ENCODE data around the gene ANKS1A.

The ANKS1A gene

GRCh38 chr6:35036059-35036827 is 147.2 kb downstream of the ANKS1A start:
- no peak for DNase-seq (ENCODE audit: low read depth in 2 of 3, low spot score in 1 of 3)

GRCh38 chr6:35036828-35037663 is 148.0 kb downstream of the ANKS1A start:
- no peak for DNase-seq (ENCODE audit: low read depth in 2 of 3, low spot score in 1 of 3)

GRCh38 chr6:35037664-35038038 is 148.6 kb downstream of the ANKS1A start:
- DNase-seq (ENCODE audit: low read depth in 2 of 3, low spot score in 1 of 3), result no peak

GRCh38 chr6:35038076-35038475 is 149.0 kb downstream of the ANKS1A start:
- DNase-seq (ENCODE audit: low read depth in 2 of 3, low spot score in 1 of 3), result no peak

GRCh38 chr6:35040398-35040797 is 151.3 kb downstream of the ANKS1A start:
- DNase-seq (ENCODE audit: low read depth in 2 of 3, low spot score in 1 of 3), result no peak

DNA sequence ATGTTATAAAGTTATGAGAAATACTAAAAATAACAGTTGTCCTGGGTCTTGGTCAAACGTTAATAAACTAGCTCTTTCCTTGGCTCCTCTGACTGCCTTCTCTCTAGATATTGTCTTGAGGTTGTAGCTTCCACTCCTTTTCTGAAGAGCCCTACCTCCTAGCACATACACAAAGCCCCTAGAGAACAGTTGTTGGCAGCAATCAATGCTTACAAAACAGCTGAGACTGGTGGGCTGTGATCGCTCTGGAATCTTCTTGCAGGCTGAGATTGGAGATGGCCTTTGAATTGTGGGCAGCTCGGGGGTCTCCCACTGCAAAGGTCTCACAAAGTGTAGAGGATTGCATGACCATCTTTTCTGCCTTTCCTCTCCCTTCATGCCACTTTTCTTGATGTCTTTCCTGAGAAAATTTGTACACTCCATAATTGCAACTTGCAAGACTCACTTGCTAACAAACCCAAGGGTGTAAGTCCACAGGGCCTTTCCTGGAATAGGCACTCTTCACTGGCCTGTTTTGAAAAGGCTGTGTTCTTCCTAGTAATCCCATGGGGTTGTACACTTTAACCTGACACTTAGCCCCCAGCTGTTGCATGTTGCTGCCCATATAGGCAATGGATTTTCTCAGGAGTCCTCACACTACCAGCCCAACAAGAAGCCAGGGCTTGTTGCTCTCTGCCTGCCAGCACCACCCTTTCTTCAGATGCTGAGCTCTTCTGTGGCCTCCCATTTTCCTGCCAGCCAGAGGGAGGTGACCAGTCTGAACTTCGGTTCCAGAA is 152.2 kb downstream of the ANKS1A start:
- DNase-seq (ENCODE audit: low read depth in 2 of 3, low spot score in 1 of 3), result no peak

DNA sequence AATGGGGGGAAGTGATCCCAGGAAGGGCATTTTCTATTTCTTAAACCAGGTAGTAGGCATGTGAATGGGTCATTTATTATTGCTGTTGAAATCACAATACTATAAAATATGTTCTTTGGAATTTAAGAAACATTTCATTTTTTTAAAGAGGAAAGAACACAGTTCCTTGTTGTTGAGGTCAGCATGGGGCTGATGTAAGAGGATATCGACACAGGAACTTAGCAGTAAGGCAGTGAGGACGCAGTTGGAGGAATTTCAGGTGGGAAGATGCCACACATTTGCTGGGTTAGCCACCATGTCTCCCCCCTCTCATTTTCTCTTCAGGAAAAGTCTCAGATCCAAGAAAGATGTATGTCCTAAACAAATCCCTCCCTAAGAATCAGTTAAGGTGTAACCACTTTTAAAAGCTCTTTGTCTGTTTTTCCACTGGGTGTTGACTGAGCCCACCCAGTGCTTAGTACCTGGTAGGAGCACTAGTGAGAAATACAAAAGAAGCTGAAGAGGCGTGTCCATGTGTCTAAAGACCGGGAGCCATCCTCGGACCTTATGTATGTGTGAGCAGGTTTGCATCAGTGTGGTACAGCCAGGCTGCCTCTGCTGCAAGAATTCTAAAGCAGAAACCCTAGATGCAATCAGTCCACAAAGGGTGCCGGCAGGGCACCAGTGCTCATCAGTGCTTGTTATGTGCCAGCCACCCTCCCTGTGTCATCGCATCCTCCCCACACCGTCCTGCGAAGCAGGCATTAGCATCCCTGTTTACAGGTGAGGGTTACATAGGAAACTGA is 153.2 kb downstream of the ANKS1A start:
- no peak for DNase-seq (ENCODE audit: low read depth in 2 of 3, low spot score in 1 of 3)

DNA sequence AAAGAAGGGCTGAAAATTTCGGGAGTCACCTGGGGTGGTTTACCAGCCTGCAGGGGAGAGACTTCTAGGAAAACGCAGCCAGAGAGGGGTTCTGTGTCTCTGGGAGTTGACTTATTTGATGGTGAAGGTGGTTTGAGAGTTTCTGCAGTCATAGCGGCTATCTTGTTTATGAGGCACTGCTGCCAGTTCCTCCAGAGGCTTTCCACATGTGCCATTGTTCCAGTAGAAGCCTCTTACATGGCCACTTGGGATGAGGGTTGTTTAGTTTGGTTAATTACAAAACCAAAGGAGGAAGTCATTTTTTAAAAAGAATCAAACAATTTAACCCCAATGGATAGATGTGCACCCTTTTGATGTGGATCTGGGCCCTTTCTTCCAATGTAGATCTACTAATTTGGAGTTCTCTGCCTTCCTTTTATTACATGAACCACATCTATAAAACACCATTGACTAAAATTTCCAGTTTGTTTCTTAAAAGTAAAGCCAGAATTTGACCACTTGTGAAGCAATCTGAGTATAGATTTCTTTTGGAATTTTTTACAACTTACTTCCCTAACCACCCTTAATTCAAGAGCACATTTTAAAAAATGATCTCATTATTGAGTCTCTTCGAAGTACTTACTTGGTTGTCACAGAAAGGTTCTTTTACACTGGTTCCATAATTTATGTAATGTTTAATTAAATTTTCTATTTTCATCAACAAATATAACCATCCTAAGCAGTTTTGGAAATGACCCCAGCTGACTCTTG is 154.5 kb downstream of the ANKS1A start:
- no peak for DNase-seq (ENCODE audit: low read depth in 2 of 3, low spot score in 1 of 3)

DNA sequence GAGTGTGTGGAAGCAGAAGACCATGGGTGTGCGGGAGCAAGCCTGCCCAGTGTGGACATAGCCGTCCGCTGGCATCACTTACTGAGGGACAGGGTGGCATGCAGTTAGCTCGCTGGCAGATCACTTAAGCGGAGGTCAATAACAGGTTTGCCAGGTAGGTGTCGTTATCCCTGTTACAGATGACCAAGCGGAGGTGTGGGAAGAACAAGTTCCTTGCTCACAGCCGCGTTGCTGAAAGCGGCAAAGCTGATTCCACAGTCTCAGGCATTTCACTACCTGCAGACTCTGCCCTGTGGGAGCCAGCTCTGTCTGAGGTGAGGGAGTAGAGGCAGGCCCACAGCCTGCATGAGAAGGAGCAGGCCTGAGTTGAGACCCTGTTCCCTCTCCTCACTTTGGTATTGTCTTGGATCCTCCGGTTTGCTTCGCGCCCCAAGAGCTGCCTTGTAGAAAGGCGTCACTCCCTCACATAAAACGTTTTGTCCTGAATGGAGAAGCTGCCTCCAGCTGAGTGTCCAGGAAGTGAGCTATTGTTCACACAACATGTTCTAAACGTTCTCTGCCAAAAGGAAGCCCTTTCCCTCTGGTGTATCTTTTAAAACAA is 155.2 kb downstream of the ANKS1A start:
- no peak for DNase-seq (ENCODE audit: low read depth in 2 of 3, low spot score in 1 of 3)

GRCh38 chr6:35044761-35045421 is 155.8 kb downstream of the ANKS1A start:
- no peak for DNase-seq (ENCODE audit: low read depth in 2 of 3, low spot score in 1 of 3)

GRCh38 chr6:35046103-35046502 is 157.0 kb downstream of the ANKS1A start:
- no peak for DNase-seq (ENCODE audit: low read depth in 2 of 3, low spot score in 1 of 3)

DNA sequence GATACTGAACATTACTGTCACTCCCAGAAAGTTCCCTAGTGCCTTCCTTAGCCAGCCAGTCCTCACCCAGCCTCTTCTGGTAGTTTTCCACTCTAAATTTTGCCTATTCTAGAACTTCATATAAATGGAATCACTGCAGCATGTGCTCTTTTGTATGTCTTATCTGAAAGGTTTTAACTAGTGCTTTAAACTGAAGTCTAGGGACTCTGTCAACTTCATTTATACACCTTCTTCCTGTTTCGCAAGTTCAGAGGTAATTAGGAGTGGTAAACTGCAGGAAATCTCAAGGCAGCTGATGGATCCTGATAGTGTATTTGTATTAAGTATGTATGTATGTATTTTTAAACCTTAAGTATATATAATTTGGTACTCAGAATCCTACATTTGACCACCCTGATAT is 157.8 kb downstream of the ANKS1A start:
- no peak for DNase-seq (ENCODE audit: low read depth in 2 of 3, low spot score in 1 of 3)

DNA sequence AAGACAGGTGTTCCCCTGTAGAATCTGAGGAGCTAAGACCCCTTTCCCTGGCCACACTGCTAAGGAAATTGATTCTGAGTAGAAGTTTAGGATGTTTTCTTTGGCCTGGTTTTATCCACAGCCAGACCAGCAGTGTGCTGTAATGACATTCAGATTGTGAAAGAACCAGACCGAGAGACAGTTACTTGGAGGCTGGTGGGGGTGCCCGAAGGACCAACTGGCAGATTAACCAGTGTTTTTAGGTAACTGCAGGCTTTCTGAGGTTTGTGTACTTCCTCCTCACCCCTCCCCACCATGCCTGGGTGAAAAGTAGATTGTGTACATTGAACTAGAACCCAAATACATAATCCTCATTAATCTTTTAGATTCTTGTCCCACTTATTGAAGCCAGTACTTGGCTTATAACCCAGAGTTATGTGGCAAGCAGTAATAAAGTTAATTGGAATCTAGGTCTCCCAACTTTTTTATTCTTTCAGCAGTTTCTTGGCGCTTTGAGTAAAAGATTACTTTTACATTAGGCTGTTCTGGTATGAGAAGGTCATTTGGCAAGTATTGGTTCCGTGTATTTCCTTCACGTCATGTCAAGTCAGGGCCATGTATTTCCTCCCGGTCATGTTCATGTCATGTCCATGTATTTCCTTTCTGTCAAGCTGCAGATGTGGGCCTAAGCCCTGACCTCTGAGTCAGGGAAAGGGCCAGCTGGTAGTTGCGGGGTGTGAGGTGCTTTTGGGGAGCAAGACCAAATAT is 158.4 kb downstream of the ANKS1A start:
- DNase-seq (ENCODE audit: low read depth in 2 of 3, low spot score in 1 of 3), result no peak

GRCh38 chr6:35048031-35048613 is 159.1 kb downstream of the ANKS1A start:
- DNase-seq (ENCODE audit: low read depth in 2 of 3, low spot score in 1 of 3), result no peak

DNA sequence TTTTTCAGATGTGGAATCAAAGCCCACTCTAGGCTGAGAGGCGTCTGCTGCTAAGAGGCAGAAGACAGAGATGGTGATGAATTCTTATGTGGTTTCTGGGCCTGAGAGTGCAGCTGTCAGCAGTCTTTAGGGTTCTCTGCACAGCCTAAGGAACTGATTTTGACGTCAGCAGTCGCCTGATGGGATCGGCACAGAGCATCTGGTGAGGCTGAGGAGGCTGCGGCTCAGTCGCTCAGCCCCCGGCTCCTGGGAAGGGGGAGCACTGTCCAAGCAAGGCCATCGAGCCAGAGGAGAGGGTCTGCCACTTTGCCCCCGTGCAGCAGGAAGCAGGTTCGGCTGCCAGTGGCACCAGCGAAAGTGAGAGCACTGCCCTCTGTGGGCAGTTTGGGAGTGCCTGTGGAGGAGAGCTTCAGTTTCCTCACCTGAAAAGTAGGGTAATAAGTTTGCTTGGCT is 159.6 kb downstream of the ANKS1A start:
- DNase-seq (ENCODE audit: low read depth in 2 of 3, low spot score in 1 of 3), result peak in 1 of 3 donors; percentile 6

DNA sequence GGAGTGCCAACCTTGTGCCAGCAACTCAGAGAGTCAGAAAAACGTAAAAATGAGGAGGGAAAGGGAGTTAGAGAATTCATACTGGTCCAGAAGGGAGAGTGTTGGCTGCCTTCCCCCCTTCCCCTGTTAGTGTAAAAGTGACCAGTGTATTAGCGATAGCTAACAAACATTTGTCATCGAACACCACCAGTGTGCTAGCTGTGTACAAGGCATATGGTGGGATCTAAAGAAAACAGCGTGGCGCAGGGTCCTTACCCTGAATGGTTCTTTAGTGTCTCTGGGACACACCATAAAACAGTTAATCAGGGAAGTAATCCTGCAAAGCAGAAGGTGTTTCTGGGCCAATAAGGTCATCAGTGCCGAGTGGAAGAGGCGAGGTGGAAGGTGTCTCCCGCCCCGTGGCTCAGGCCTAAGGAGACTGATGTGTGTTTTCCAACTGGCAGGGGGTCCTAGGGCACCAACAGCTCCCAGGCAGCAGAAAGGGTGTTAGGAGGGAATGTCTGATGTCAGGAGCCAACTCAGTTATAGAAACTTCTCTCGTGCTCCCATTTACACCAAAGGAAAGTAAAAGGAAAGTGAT is 160.2 kb downstream of the ANKS1A start:
- no peak for DNase-seq (ENCODE audit: low read depth in 2 of 3, low spot score in 1 of 3)

DNA sequence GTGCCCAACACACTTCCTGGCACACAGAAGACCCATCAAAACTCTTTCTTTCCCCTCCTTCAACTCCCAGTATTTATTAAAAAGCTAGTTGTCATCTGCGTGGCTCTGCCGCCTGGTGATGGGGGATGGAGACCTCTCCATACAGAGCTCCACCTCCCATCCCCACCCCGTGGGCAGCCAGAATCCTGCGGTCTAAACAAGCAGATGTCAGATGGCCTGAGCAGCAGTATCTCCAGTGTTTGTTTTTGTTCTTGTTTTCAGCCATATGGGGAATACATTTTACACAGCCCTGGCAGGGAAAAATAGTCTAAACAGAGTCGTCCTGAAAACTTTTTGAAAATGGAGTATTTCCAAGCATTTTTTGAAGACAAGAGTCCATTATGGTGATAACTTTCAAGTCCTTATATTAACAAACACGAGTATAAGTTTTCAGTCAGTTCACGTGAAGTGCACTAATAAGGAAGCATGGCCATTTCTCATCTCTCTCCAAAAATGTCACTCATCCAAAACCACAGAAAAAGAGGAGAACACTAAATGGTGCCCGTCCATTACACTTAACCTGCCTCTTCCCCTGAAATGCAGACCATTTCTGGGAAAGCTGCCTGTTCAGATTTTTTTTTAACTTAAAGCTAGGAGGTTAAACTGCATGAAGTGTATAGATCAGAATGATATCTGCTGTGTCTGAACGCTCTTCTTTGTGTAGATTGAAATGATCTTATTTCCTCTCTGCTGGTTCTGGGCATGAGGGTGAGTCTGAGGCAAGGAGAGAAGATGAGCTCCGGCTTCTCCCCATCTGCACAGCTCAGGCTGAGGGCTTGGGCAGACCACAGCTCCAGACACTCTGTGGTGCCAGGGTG is 161.1 kb downstream of the ANKS1A start:
- DNase-seq (ENCODE audit: low read depth in 2 of 3, low spot score in 1 of 3), result no peak
